ENCODE data around the gene ADAMTS2. TPM values are rescaled to one million over a fixed set of nuclear protein-coding genes. Genes with fewer than 3 reads are reported as not detected.

The ADAMTS2 gene
- polyA plus RNA-seq, 3 donors = 0.74 to 2.3 TPM; not detected in 1

DNA sequence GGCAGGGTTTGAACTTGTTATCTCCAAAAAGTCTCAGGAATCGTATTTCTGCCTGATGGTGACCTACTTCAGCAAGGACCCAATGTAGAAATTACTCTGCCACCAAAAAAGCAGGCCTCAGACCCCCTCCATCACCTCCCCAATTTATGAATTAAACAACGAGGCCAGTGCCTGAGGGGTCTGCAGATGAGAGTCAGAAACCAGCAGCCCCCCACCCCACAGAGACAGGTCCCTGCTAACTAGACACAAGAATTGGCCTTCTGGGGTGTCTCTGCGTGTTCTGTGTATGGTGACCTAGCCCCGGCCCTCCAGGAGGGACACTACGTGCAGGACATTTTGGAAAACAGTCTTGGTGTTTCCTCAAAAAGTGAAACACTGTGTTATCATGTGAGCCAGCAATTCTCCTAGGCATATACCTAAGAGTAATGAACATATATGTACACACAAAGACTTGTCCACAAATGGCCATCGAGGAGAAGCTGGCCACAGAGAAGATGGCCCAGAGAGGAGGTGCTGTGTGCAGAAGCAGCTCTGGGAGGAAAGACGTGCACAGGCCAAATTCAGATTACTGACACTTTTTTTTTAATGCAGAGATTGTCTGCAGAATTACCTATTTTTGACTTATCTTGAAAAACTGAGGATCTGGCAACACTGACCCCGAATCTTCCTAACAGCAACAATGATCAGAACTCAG, 93.8 kb downstream of the ADAMTS2 start:
- TF ChIP-seq, protein P1, sequence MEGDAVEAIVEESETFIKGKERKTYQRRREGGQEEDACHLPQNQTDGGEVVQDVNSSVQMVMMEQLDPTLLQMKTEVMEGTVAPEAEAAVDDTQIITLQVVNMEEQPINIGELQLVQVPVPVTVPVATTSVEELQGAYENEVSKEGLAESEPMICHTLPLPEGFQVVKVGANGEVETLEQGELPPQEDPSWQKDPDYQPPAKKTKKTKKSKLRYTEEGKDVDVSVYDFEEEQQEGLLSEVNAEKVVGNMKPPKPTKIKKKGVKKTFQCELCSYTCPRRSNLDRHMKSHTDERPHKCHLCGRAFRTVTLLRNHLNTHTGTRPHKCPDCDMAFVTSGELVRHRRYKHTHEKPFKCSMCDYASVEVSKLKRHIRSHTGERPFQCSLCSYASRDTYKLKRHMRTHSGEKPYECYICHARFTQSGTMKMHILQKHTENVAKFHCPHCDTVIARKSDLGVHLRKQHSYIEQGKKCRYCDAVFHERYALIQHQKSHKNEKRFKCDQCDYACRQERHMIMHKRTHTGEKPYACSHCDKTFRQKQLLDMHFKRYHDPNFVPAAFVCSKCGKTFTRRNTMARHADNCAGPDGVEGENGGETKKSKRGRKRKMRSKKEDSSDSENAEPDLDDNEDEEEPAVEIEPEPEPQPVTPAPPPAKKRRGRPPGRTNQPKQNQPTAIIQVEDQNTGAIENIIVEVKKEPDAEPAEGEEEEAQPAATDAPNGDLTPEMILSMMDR (IDR thresholded peaks at IDR 0.05) = no peak
- Histone ChIP-seq H3K9ac (ENCODE audit: insufficient read depth, low read length, poor library complexity, severe bottlenecking) (no peak overlapping the region), H3K9me3 (replicated peaks in 1 of 2; ENCODE audit: control insufficient read depth in 1 of 2, insufficient read depth in 1 of 2, low read length in 2 of 2) (peaks cover 0 to under 1% of the 10 kb centered on the region in 2 donors), H3K4me1 (ENCODE audit: control insufficient read depth in 1 of 2, insufficient read depth in 2 of 2, low read length in 2 of 2) (no peaks in the 10 kb centered on the region), H2AFZ (ENCODE audit: insufficient read depth, low read depth, low read length, poor library complexity, severe bottlenecking) (no peak overlapping the region), H3K79me2 (ENCODE audit: insufficient read depth, low read length) (no peaks in the 10 kb centered on the region), H3K36me3 (replicated peaks in 1 of 2; ENCODE audit: control insufficient read depth in 1 of 2, insufficient read depth in 2 of 2, low read length in 2 of 2) (no peaks in the 10 kb centered on the region), H3K27me3 (ENCODE audit: control insufficient read depth in 2 of 2, insufficient read depth in 2 of 2, low read length in 2 of 2) (peaks cover 0 to 2% of the 10 kb centered on the region in 2 donors), H4K20me1 (ENCODE audit: insufficient read depth, low read length) (no peaks in the 10 kb centered on the region), H3K4me2 (replicated peaks; ENCODE audit: extremely low read depth, low read length, poor library complexity, severe bottlenecking) (no peak overlapping the region), H3K27ac (ENCODE audit: low read depth in 1 of 2, low read length in 2 of 2) (no peak overlapping the region), H3K4me3 (replicated peaks in 1 of 3; ENCODE audit: low read depth in 2 of 3, low read length in 3 of 3) (no peak overlapping the region)
- no peak overlapping the region for H3K27ac Mint-ChIP-seq
- peaks cover 0 to 8% (median 3%) of the 10 kb centered on the region in 7 donors for H3K9me3 Mint-ChIP-seq
- intact Hi-C loops (cut with micrococcal nuclease) = no loop called here
- no peaks in the 10 kb centered on the region for H3K36me3 Mint-ChIP-seq
- 93% methylated on average over 7 of the region's 8 CpGs for WGBS (ENCODE audit: insufficient coverage)
- no peak for DNase-seq
- H3K27me3 Mint-ChIP-seq (ENCODE audit: low read depth in 3 of 3) = peaks cover 7 to 17% (median 7%) of the 10 kb centered on the region in 3 donors
- H3K4me3 Mint-ChIP-seq = no peak overlapping the region
- no peaks in the 10 kb centered on the region for H3K4me1 Mint-ChIP-seq

DNA sequence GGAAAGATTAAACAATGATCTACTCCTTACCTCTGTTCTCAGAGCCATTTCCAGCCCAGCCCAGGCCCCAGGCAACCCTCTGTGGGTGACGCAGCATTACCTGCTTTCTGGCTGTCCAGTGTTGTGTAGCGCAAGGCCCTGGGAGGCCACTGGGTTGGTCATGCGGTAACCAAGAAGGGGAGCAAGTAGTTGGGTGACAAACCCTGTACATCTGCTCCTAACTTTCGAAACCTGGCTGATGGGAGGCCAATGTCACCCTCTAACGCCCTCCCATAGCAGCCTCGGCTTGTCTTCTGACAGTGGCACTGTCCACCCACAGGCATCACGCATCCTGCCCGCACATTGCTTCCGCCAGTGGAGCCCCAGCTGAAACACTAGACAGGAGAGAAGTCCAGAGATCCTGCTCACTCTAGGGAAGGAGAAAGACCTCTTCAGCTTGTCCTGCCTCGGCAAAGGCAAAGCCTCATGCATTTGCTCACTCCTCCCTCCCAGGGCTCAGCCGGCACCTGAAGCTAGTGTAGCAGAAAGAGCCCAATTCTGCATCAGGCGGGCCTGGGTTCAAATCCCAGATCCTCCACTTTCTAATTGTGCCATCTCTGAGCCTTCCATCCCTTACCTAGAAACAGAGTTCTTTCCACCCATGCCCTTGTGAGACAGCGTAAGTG, 94.6 kb downstream of the ADAMTS2 start:
- no peaks in the 10 kb centered on the region for H3K36me3 Mint-ChIP-seq
- H3K4me3 ChIP-seq (replicated peaks in 1 of 3; ENCODE audit: low read depth in 2 of 3, low read length in 3 of 3) = no peak overlapping the region
- intact Hi-C loops (cut with micrococcal nuclease) = no loop called here
- H3K27me3 Mint-ChIP-seq (ENCODE audit: low read depth in 3 of 3) = peaks cover 7 to 17% (median 7%) of the 10 kb centered on the region in 3 donors
- H4K20me1 ChIP-seq (ENCODE audit: insufficient read depth, low read length) = no peaks in the 10 kb centered on the region
- TF ChIP-seq, protein P1 (IDR thresholded peaks at IDR 0.05) = no peak
- no peak overlapping the region for H3K9ac ChIP-seq (ENCODE audit: insufficient read depth, low read length, poor library complexity, severe bottlenecking)
- no peaks in the 10 kb centered on the region for H3K4me1 ChIP-seq (ENCODE audit: control insufficient read depth in 1 of 2, insufficient read depth in 2 of 2, low read length in 2 of 2)
- no peak overlapping the region for H3K27ac ChIP-seq (ENCODE audit: low read depth in 1 of 2, low read length in 2 of 2)
- no peaks in the 10 kb centered on the region for H3K36me3 ChIP-seq (replicated peaks in 1 of 2; ENCODE audit: control insufficient read depth in 1 of 2, insufficient read depth in 2 of 2, low read length in 2 of 2)
- H2AFZ ChIP-seq (ENCODE audit: insufficient read depth, low read depth, low read length, poor library complexity, severe bottlenecking) = no peak overlapping the region
- H3K4me3 Mint-ChIP-seq = no peak overlapping the region
- H3K9me3 ChIP-seq (replicated peaks in 1 of 2; ENCODE audit: control insufficient read depth in 1 of 2, insufficient read depth in 1 of 2, low read length in 2 of 2) = peaks cover 0 to 7% of the 10 kb centered on the region in 2 donors
- DNase-seq = no peak
- H3K9me3 Mint-ChIP-seq = peaks cover 2 to 12% (median 8%) of the 10 kb centered on the region in 7 donors
- no peak overlapping the region for H3K27ac Mint-ChIP-seq
- no peak overlapping the region for H3K4me2 ChIP-seq (replicated peaks; ENCODE audit: extremely low read depth, low read length, poor library complexity, severe bottlenecking)
- H3K4me1 Mint-ChIP-seq = no peaks in the 10 kb centered on the region
- H3K79me2 ChIP-seq (ENCODE audit: insufficient read depth, low read length) = no peaks in the 10 kb centered on the region
- 96% methylated on average over 11 of the region's 13 CpGs for WGBS (ENCODE audit: insufficient coverage)
- peaks cover 0 to 2% of the 10 kb centered on the region in 2 donors for H3K27me3 ChIP-seq (ENCODE audit: control insufficient read depth in 2 of 2, insufficient read depth in 2 of 2, low read length in 2 of 2)
